ENCODE measurements around the gene AUTS2. TPM values are rescaled to one million over a fixed set of nuclear protein-coding genes. Genes with fewer than 3 reads are reported as not detected.

AUTS2 gene
- total and polyA plus RNA-seq, 2 experiments from 2014 or later: 32.0 to 91.0 TPM

DNA sequence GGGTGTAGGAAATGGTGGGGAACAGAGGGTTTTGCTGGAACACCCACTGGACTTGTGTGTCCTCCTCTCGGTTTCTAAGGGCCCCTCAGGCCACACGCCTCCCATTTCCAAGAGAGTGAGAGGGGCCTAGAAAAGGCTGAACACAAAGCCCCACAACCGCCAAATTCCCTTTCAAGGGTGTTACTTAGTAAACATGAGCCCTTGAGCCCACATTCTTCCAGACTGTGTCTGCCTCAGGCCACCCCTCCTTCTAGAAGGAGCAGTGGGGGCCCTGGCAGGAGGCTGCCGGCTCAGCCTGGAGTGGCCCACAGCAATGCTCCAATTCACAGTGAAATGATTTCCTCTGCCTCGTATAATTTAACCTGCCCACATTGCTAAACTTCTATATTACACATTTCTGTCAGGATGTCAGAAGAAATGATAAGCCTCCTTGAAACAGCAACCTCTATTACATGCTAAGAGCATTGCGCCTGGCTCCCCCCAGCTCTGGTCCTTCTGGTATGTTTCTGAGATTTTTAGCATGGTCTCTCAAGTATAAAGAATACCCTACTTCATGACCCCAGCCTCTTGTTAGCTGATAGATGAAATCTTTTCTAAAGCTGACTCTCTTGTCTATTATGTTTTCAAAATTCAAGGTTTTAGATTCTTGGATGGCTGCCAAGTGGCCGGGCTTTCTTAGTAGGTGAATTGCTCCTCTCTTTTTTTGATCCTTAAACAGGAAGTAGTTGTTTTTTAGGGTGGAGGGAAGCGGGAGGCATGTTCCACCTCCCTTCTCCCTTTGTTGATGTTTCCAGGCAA lies 859.8 kb downstream of the AUTS2 start:
- Histone ChIP-seq H3K27me3 (ENCODE audit: insufficient read depth) (no peaks in the 10 kb centered on the region), H2AFZ (0 out of 2 replicates have a peak overlapping the region, but pooled peaks have one; percentile 1), H3K36me3 (ENCODE audit: insufficient read depth) (no peaks in the 10 kb centered on the region), H3K4me2 (no peak overlapping the region), H3K4me3 (no peak overlapping the region), H3K79me2 (replicated peaks; ENCODE audit: insufficient read depth) (no peaks in the 10 kb centered on the region), H3F3A (replicated peaks; ENCODE audit: low read depth) (no peaks in the 10 kb centered on the region), H3K4me1 (ENCODE audit: insufficient read depth) (no peaks in the 10 kb centered on the region; the same call in 1 of the 2 replicates), H3K9me2 (ENCODE audit: insufficient read depth) (no peaks in the 10 kb centered on the region), H4K20me1 (replicated peaks; ENCODE audit: insufficient read depth) (no peaks in the 10 kb centered on the region), H3K27ac (ENCODE audit: low read depth) (peak overlapping the region; percentile 42; the same call in 1 of the 2 replicates)
- DNase-seq (ENCODE audit: low spot score): no peak
- Mint-ChIP-seq H3K27ac (no peak overlapping the region), H3K9me3 (no peaks in the 10 kb centered on the region), H3K4me1 (peaks cover 10% of the 10 kb centered on the region), H3K36me3 (ENCODE audit: low read depth) (no peaks in the 10 kb centered on the region), H3K27me3 (ENCODE audit: insufficient read depth, low read depth, poor library complexity) (peaks cover 5% of the 10 kb centered on the region), H3K4me3 (no peak overlapping the region)
- peak; percentile 67 for ATAC-seq
- TF ChIP-seq, protein P1, sequence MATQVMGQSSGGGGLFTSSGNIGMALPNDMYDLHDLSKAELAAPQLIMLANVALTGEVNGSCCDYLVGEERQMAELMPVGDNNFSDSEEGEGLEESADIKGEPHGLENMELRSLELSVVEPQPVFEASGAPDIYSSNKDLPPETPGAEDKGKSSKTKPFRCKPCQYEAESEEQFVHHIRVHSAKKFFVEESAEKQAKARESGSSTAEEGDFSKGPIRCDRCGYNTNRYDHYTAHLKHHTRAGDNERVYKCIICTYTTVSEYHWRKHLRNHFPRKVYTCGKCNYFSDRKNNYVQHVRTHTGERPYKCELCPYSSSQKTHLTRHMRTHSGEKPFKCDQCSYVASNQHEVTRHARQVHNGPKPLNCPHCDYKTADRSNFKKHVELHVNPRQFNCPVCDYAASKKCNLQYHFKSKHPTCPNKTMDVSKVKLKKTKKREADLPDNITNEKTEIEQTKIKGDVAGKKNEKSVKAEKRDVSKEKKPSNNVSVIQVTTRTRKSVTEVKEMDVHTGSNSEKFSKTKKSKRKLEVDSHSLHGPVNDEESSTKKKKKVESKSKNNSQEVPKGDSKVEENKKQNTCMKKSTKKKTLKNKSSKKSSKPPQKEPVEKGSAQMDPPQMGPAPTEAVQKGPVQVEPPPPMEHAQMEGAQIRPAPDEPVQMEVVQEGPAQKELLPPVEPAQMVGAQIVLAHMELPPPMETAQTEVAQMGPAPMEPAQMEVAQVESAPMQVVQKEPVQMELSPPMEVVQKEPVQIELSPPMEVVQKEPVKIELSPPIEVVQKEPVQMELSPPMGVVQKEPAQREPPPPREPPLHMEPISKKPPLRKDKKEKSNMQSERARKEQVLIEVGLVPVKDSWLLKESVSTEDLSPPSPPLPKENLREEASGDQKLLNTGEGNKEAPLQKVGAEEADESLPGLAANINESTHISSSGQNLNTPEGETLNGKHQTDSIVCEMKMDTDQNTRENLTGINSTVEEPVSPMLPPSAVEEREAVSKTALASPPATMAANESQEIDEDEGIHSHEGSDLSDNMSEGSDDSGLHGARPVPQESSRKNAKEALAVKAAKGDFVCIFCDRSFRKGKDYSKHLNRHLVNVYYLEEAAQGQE (IDR thresholded peaks at IDR 0.05; ENCODE audit: unreplicated experiment): no peak

DNA sequence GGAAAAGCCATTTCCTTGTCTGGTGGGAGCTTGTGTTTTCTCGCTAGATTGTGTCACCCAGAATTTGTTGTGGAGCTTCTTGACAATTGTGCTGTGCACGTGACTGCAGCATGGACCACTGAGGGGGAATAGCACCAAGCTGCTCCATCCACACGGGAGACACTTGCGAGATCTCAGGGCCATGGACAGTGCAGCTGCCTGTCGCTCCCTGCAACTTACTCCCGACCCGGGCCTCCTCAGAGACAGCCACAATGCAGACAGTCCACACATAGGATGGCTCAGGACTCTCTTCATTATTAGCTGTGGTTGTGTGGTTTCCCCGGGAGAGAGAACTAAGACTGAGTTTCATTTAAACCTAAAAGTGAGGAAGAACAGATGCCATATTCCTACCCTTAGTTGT lies 860.5 kb downstream of the AUTS2 start:
- Histone ChIP-seq H3K27ac (ENCODE audit: low read depth) (no peak overlapping the region), H3K36me3 (ENCODE audit: insufficient read depth) (no peaks in the 10 kb centered on the region), H3K79me2 (replicated peaks; ENCODE audit: insufficient read depth) (no peaks in the 10 kb centered on the region), H3K4me1 (ENCODE audit: insufficient read depth) (no peaks in the 10 kb centered on the region; the same call in 1 of the 2 replicates), H4K20me1 (replicated peaks; ENCODE audit: insufficient read depth) (no peaks in the 10 kb centered on the region), H3F3A (replicated peaks; ENCODE audit: low read depth) (no peaks in the 10 kb centered on the region), H2AFZ (0 out of 2 replicates have a peak overlapping the region, but pooled peaks have one; percentile 1), H3K4me3 (no peak overlapping the region), H3K9me2 (ENCODE audit: insufficient read depth) (no peaks in the 10 kb centered on the region), H3K27me3 (ENCODE audit: insufficient read depth) (no peaks in the 10 kb centered on the region), H3K4me2 (no peak overlapping the region)
- Mint-ChIP-seq H3K36me3 (ENCODE audit: low read depth) (no peaks in the 10 kb centered on the region), H3K4me3 (no peak overlapping the region), H3K27ac (no peak overlapping the region), H3K27me3 (ENCODE audit: insufficient read depth, low read depth, poor library complexity) (peaks cover 3% of the 10 kb centered on the region), H3K9me3 (no peaks in the 10 kb centered on the region), H3K4me1 (peaks cover 10% of the 10 kb centered on the region)
- ATAC-seq: no peak
- no peak for DNase-seq (ENCODE audit: low spot score)
- TF ChIP-seq EZH2 (IDR thresholded peaks at IDR 0.05; ENCODE audit: low read depth, unreplicated experiment): no peak
- no peak for TF ChIP-seq POLR2AphosphoS5 (IDR thresholded peaks at IDR 0.05; ENCODE audit: low read depth)
- TF ChIP-seq NANOG (IDR thresholded peaks at IDR 0.05; ENCODE audit: borderline replicate concordance): no peak
- TF ChIP-seq, protein P1 (IDR thresholded peaks at IDR 0.05; ENCODE audit: unreplicated experiment): no peak
- no peak for TF ChIP-seq CTCF (conservative IDR thresholded peaks at IDR 0.05; ENCODE audit: low read depth in 2 of 2)
- no peak for TF ChIP-seq ZNF331 (CRISPR knock-in tag; IDR thresholded peaks at IDR 0.05; ENCODE audit: low read depth)
- TF ChIP-seq JUNB (IDR thresholded peaks at IDR 0.05; ENCODE audit: unreplicated experiment): no peak
- TF ChIP-seq STAT1 (IDR thresholded peaks at IDR 0.05; ENCODE audit: unreplicated experiment): no peak
- TF ChIP-seq EZH2phosphoT487 (IDR thresholded peaks at IDR 0.05; ENCODE audit: unreplicated experiment): no peak
- no peak for TF ChIP-seq ETS1 (IDR thresholded peaks at IDR 0.05)

Data from GM23338 (cell line).